ENCODE data around the gene FAM53A.

The FAM53A gene

DNA sequence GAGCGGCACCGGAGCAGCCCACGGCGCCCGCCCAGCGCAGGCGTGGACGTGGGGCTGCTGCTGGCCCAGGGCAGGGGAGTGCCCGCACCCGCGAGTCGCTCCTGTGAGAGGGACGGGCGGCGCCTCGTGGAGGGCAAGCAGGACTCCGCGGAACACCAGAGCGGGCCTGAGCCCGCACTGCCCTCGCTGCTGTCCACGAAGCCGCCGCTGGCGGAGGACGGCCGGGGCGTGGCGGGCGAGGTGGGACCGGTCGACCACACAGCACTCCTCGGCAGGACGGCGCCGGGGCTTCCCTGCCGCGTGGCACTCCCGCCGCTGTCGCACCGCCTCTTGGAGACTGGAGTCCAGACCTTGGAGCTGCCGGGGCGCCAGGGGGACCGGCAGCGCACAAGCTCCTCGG is 29.0 kb downstream of the FAM53A start:
- TF ChIP-seq, protein P1, sequence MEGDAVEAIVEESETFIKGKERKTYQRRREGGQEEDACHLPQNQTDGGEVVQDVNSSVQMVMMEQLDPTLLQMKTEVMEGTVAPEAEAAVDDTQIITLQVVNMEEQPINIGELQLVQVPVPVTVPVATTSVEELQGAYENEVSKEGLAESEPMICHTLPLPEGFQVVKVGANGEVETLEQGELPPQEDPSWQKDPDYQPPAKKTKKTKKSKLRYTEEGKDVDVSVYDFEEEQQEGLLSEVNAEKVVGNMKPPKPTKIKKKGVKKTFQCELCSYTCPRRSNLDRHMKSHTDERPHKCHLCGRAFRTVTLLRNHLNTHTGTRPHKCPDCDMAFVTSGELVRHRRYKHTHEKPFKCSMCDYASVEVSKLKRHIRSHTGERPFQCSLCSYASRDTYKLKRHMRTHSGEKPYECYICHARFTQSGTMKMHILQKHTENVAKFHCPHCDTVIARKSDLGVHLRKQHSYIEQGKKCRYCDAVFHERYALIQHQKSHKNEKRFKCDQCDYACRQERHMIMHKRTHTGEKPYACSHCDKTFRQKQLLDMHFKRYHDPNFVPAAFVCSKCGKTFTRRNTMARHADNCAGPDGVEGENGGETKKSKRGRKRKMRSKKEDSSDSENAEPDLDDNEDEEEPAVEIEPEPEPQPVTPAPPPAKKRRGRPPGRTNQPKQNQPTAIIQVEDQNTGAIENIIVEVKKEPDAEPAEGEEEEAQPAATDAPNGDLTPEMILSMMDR (IDR thresholded peaks at IDR 0.05; ENCODE audit: low read depth, low read length) = no peak
- DNase-seq (ENCODE audit: low read depth in 2 of 2) = no peak
- H3K4me3 ChIP-seq (replicated peaks in 1 of 2; ENCODE audit: low read depth in 2 of 2, low read length in 2 of 2) = no peak overlapping the region

DNA sequence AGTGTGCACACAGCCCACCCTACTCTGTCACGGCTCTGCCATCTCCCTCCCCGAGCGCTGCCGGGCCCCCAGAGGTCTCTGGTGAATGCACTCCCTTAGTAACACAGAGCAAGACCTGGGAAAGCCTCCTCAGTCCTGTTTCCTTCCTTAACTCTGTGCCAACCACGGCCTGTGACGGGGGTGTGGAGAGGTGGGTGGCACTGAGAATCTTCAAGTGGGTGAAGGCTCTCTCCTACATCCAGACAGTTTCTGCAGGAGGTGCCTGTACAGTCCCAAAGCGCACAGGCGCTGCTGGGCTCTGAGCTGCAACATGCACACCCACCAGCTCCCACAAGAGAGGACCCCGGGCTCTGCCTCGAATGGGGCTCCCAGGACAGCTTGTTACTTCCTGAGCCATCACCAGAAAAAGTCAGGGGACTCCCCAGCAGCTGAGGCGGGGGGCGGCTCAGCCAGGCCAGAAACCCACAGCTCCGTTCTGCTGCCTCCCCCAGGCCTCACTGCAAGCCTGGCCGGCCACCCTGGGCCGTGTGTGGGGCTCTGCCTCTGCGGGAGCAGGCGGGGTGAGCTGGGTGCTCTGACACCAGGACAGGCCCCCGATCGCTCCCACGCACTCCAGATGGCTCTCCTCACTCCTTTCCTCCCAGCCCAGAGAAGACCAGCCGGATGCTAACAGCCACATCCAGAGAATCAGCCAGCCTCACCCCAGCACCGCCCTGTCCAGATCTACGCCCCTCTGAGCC is 29.7 kb downstream of the FAM53A start:
- TF ChIP-seq, protein P1 (IDR thresholded peaks at IDR 0.05; ENCODE audit: low read depth, low read length) = no peak
- no peak for DNase-seq (ENCODE audit: low read depth in 2 of 2)
- H3K4me3 ChIP-seq (replicated peaks in 1 of 2; ENCODE audit: low read depth in 2 of 2, low read length in 2 of 2) = no peak overlapping the region

DNA sequence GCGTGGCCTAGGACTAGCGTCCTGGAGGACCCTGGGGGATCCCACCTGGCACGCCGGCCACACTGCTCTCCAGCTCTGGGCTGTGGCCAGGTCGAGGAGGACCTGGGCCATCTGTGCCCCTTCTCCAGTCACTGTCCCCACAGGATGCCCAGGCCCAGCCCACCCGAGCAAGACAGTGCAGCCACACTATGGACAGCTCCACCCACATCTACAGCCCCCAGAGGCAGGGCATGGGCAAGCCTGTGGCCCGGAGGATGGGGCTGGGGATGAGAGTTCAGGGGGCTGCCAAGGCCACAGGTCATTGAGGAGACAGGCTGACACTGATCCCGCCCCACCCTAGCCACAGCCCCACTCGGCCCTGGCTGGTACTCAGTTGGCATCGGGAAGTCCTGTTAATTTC is 30.3 kb downstream of the FAM53A start:
- DNase-seq (ENCODE audit: low read depth in 2 of 2) = no peak
- TF ChIP-seq, protein P1 (IDR thresholded peaks at IDR 0.05; ENCODE audit: low read depth, low read length) = no peak
- H3K4me3 ChIP-seq (replicated peaks in 1 of 2; ENCODE audit: low read depth in 2 of 2, low read length in 2 of 2) = no peak overlapping the region

DNA sequence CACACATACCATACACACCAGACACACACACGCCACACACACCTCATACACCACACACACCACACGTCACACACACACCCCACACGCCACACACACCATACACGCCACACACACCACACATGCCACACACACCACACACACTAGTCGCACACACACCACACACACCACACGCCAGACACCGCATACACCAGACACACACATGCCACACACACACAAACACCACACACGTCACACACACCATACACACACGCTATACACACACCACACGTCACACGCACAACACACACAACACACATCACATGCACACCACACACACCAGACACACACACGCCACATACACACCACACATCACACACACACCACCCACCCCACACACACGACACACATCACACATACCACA is 32.0 kb downstream of the FAM53A start:
- TF ChIP-seq, protein P1 (IDR thresholded peaks at IDR 0.05; ENCODE audit: low read depth, low read length) = no peak
- DNase-seq (ENCODE audit: low read depth in 2 of 2) = no peak
- no peak overlapping the region for H3K4me3 ChIP-seq (replicated peaks in 1 of 2; ENCODE audit: low read depth in 2 of 2, low read length in 2 of 2)

DNA sequence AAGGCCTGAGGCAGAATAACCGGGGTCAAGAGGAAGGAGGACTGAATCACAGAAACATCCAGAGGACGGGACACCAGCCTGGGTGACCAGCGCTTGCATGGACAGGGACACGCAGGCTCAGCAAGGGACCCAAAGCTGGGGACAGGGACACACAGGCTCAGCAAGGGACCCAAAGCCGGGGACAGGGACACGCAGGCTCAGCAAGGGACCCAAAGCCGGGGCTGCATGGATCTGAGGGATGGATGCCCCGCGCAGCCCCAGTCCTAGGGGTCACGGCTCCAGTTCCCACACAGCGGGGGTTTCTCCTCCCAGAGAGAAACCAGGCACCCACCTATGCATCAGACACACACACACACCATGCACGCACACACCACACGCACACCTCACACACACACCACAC is 32.5 kb downstream of the FAM53A start:
- H3K4me3 ChIP-seq (replicated peaks in 1 of 2; ENCODE audit: low read depth in 2 of 2, low read length in 2 of 2) = no peak overlapping the region
- TF ChIP-seq, protein P1 (IDR thresholded peaks at IDR 0.05; ENCODE audit: low read depth, low read length) = no peak
- no peak for DNase-seq (ENCODE audit: low read depth in 2 of 2)

DNA sequence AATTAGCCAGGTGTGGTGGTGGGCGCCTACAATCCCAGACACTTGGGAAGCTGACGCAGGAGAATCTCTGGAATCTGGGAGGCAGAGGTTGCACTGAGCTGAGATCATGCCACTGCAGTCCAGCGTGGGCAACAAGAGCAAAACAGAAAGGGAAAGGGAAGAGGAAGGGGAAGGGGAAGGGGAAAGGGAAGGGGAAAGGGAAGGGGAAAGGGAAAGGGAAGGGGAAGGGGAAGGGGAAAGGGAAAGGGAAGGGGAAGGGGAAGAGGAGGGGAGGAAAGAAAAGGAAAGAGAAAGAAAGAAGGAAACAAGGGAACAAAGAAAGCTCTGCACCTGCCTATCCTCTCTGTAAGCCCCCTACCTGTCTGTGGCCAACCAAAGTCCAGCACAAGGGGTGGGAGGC is 35.2 kb downstream of the FAM53A start:
- no peak for DNase-seq (ENCODE audit: low read depth in 2 of 2)
- no peak overlapping the region for H3K4me3 ChIP-seq (replicated peaks in 1 of 2; ENCODE audit: low read depth in 2 of 2, low read length in 2 of 2)
- TF ChIP-seq, protein P1 (IDR thresholded peaks at IDR 0.05; ENCODE audit: low read depth, low read length) = no peak

DNA sequence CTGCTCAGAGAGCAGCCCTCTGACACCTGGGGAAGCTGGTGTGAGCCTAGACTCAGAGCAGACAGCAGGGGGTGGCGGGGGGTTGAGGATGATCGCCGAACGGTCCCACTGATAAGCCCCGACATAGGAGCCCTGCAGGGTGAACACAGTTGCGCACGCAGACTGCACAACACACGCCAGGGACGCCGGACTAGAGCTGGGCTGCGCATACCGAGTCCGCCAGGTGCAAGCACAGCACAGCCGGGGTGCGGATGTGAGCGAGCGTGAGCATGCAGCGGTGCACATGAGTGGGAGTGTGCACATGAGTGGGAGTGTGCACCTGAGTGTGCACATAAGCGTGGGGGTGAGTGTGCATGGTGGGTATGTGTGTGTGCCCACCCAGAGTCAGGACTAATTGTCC is 36.7 kb downstream of the FAM53A start:
- no peak overlapping the region for H3K4me3 ChIP-seq (replicated peaks in 1 of 2; ENCODE audit: low read depth in 2 of 2, low read length in 2 of 2)
- no peak for DNase-seq (ENCODE audit: low read depth in 2 of 2)
- TF ChIP-seq, protein P1 (IDR thresholded peaks at IDR 0.05; ENCODE audit: low read depth, low read length) = no peak

Data from cardiac fibroblast (primary cell).